Neutrophil (primary cell): ENCODE results near the gene ZNF217.
"Not testable (repeated sequence)": the region's sequence is repeated elsewhere in the genome, so short reads cannot be mapped to it uniquely, and the experiment has no call there.

ENCODE experiments used
- H3K27ac ChIP-seq: fragments of 200-600 bp; sonication (generic); 2 replicates; pipeline ENCODE4 v1.5.1; 2016; ENCODE audit warnings: mild to moderate bottlenecking, moderate library complexity
- H3K27me3 ChIP-seq: fragments of 200-600 bp; sonication (generic); 2 replicates; pipeline ENCODE4 v1.6.0; 2016; ENCODE audit warnings: mild to moderate bottlenecking
- H3K36me3 ChIP-seq: fragments of 200-600 bp; sonication (generic); 2 replicates; pipeline ENCODE4 v1.5.1; 2017
- H3K4me1 ChIP-seq, 2 experiments: fragments of 200-600 bp in 1 of 2; sonication (generic) in 1 of 2; 1 replicate in 1 of 2; 2 replicates in 1 of 2; pipeline versions ENCODE4 v1.5.1 to v1.6.1; 2013 to 2016; ENCODE audit warnings: low read depth in 1 of 2, low read length in 1 of 2, mild to moderate bottlenecking in 1 of 2, moderate library complexity in 1 of 2; ENCODE audit not compliant: control insufficient read depth in 1 of 2, insufficient read depth in 1 of 2
- H3K4me3 ChIP-seq, 2 experiments: fragments of 200-600 bp in 1 of 2; sonication (generic) in 1 of 2; 1 replicate in 1 of 2; 2 replicates in 1 of 2; pipeline ENCODE4 v1.5.1; 2013 to 2016; ENCODE audit warnings: low read depth in 1 of 2, low read length in 1 of 2, mild to moderate bottlenecking in 1 of 2, moderate library complexity in 1 of 2
- H3K9me3 ChIP-seq: fragments of 200-600 bp; sonication (generic); 2 replicates; pipeline ENCODE4 v1.5.1; 2016
- CTCF ChIP-seq: fragments of 200-600 bp; sonication (generic); IDR thresholded peaks from 2 replicates; pipeline ENCODE4 v1.5.1; 2016; ENCODE audit warnings: antibody characterized with exemption

The ZNF217 gene

GRCh38 chr20:53522696-53523095, 70.9 kb downstream of the ZNF217 start:
- Histone ChIP-seq H3K27ac (no peak overlapping the region), H3K9me3 (no peaks in the 10 kb centered on the region), H3K36me3 (no peaks in the 10 kb centered on the region), H3K27me3 (no peaks in the 10 kb centered on the region), H3K4me3 (no peak overlapping the region), H3K4me1 (peaks cover 17 to 21% of the 10 kb centered on the region in 2 experiments)
- TF ChIP-seq CTCF: no peak

GRCh38 chr20:53522026-53522425, 71.6 kb downstream of the ZNF217 start:
- no peaks in the 10 kb centered on the region for H3K27me3 ChIP-seq
- H3K27ac ChIP-seq: no peak overlapping the region
- H3K36me3 ChIP-seq: no peaks in the 10 kb centered on the region
- TF ChIP-seq CTCF: no peak
- no peaks in the 10 kb centered on the region for H3K9me3 ChIP-seq
- H3K4me1 ChIP-seq: peaks cover 17 to 21% of the 10 kb centered on the region in 2 experiments
- no peak overlapping the region for H3K4me3 ChIP-seq

- H3K4me3 ChIP-seq, H3K27ac ChIP-seq, H3K36me3 ChIP-seq, H3K27me3 ChIP-seq, H3K9me3 ChIP-seq: not testable (repeated sequence)
- H3K4me1 ChIP-seq: peaks cover 17 to 21% of the 10 kb centered on the region in 2 experiments
These were observed 72.2 kb downstream of the ZNF217 start for GRCh38 chr20:53521421-53521820.

GRCh38 chr20:53517146-53517545, 76.5 kb downstream of the ZNF217 start:
- Histone ChIP-seq H3K4me3 (no peak overlapping the region), H3K9me3 (no peaks in the 10 kb centered on the region), H3K36me3 (no peaks in the 10 kb centered on the region), H3K4me1 (peaks cover 9 to 12% of the 10 kb centered on the region in 2 experiments), H3K27ac (no peak overlapping the region), H3K27me3 (no peaks in the 10 kb centered on the region)
- no peak for TF ChIP-seq CTCF
